ENCODE data around the gene SYNE1. TPM values are rescaled to one million over a fixed set of nuclear protein-coding genes. Genes with fewer than 3 reads are reported as not detected.
"Not testable (repeated sequence)": the region's sequence is repeated elsewhere in the genome, so short reads cannot be mapped to it uniquely, and the experiment has no call there.

The SYNE1 gene
- total RNA-seq, 1 donor from 2014 or later, result 17.4 TPM

DNA sequence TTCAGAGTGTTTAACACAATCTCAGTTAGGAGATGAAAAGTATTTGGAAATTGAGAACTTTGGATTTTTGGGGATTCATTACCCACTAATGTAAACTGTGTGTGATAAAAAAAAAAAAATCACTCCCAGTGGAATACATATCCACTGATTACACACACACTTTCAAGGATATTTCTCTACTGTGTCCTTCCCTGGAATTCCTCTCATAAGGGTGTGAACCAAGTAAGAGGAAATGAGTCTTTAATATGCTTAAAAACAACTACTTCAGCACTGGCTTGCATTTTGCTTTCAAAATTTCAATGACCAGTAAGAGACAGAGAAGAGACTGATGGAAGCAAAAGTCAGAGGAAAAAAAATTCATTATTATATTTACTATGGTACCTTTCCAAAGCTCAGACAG is 36.1 kb upstream of the SYNE1 start:
- DNase-seq (ENCODE audit: low read depth), result no peak
- TF ChIP-seq, protein P1, sequence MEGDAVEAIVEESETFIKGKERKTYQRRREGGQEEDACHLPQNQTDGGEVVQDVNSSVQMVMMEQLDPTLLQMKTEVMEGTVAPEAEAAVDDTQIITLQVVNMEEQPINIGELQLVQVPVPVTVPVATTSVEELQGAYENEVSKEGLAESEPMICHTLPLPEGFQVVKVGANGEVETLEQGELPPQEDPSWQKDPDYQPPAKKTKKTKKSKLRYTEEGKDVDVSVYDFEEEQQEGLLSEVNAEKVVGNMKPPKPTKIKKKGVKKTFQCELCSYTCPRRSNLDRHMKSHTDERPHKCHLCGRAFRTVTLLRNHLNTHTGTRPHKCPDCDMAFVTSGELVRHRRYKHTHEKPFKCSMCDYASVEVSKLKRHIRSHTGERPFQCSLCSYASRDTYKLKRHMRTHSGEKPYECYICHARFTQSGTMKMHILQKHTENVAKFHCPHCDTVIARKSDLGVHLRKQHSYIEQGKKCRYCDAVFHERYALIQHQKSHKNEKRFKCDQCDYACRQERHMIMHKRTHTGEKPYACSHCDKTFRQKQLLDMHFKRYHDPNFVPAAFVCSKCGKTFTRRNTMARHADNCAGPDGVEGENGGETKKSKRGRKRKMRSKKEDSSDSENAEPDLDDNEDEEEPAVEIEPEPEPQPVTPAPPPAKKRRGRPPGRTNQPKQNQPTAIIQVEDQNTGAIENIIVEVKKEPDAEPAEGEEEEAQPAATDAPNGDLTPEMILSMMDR (conservative IDR thresholded peaks at IDR 0.05; ENCODE audit: low read depth, low read length), result no peak

DNA sequence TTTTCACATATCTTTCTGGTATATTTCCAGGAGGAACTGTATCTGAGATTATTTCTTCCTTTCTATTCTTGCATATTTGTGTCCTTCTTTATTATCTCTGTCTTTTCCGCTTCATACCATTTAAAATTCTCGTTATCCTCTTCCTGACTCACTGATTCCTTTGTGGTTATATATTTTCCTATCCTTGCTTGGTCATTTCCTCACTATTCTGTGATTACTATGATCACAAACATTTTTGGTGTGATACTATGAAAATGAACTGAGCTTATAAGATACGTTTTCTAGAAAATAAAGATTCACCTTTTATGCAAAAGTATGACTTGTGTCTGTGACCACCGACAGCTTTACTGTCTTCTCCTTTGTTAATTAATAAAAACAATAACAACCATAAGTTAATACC is 34.0 kb upstream of the SYNE1 start:
- DNase-seq (ENCODE audit: low read depth), result no peak
- H3K4me3 ChIP-seq (ENCODE audit: low read depth, low read length), result no peak overlapping the region
- TF ChIP-seq, protein P1 (conservative IDR thresholded peaks at IDR 0.05; ENCODE audit: low read depth, low read length), result no peak

More for the DNA sequence above, 36.1 kb upstream of the SYNE1 start:
- H3K4me3 ChIP-seq (ENCODE audit: low read depth, low read length), result no peak overlapping the region

DNA sequence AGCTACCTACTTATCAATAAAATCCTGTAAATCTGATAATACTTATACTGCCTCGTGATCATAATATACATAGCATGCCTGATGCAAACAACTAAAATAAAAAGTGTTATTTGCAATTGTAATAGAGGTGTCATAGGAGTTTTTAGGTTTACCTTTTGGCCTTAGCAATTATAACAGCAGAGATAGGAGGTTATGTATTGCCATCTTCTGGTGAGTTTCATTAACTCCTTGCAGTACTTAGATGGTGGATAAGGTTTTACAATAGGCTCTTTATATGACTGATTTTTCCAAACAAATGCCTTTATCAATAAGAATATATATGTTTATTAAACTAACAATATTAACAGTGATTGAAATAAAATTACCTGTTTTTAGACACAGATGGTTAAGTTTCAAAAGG is 32.7 kb upstream of the SYNE1 start:
- TF ChIP-seq, protein P1 (conservative IDR thresholded peaks at IDR 0.05; ENCODE audit: low read depth, low read length), result peak; percentile 56
- peak; percentile 4 for DNase-seq (ENCODE audit: low read depth)
- H3K4me3 ChIP-seq (ENCODE audit: low read depth, low read length), result no peak overlapping the region

DNA sequence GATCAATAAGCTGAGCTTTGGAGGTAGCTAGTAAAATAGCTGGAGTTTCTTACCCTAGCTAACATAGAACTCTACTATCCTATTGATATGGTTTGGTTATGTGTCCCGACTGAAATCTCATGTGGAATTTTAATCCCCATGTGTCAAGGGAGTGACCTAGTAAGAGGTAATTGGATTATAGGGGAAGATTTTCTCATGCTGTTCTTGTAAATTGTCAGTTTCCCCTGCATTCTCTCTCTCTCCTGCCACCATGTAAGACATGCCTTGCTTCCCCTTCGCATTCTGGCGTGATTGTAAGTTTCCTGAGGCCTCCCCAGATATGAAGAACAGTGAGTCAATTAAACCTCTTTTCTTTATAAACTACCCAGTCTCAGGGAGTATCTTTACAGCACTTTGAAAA is 24.6 kb upstream of the SYNE1 start:
- no peak for DNase-seq (ENCODE audit: low read depth)
- TF ChIP-seq, protein P1 (conservative IDR thresholded peaks at IDR 0.05; ENCODE audit: low read depth, low read length), result no peak
- no peak overlapping the region for H3K4me3 ChIP-seq (ENCODE audit: low read depth, low read length)

DNA sequence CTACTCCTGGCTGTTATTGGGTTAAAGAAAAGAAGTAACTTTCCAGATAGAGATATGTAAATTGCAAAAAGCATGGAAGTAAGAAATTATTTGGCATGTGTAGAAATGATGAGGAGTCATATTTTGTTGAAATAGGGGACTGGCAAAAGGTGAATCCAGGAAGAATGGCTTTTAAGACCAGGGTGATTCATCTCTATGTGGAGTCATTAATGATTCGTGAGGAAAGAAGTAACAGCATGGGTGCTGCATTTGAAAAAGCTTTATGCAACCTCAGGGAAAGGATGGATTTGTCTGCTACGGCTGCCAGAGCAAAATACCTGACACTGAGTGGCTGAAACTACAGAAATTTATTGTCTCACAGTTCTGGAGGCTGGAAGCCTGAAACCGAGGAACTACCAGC is 14.8 kb upstream of the SYNE1 start:
- DNase-seq (ENCODE audit: low read depth), result no peak
- H3K4me3 ChIP-seq (ENCODE audit: low read depth, low read length), result no peak overlapping the region
- TF ChIP-seq, protein P1 (conservative IDR thresholded peaks at IDR 0.05; ENCODE audit: low read depth, low read length), result no peak

DNA sequence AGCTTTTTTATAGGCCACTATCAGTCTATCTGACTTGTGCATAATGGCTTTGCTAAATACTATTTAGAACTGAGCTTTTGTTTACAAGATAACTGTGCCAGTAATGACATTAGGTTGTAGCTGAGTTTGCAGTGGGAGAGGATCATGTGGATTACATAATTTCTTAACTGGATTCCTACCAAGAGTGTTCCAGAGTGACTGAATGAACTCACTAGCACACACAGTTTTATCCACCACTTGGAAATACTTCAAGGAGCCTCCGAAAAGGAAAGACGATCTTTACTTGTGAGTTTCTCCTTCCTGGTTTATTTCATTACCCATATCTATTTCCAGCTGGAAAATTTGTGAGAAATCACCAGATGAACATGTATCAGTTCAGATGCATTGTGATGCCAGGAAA is 10.9 kb upstream of the SYNE1 start:
- TF ChIP-seq, protein P1 (conservative IDR thresholded peaks at IDR 0.05; ENCODE audit: low read depth, low read length), result no peak
- no peak for DNase-seq (ENCODE audit: low read depth)

DNA sequence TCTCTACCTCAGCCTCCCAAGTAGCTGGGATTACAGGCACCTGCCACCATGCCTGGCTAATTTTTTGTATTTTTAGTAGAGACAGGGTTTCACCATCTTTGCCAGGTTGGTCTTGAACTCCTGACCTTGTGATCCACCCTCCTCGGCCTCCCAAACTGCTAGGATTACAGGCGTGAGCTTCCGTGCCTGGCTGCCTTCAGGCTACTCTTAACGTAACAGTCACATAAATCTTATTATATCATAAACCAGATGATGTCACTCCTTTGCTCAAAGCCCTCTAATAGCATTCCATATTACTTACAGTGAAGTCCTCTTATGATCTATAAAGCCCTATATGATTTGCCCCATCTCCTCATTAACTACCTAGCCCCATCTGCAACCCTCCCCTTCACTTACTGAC is 9.6 kb upstream of the SYNE1 start:
- not testable (repeated sequence) for DNase-seq (ENCODE audit: low read depth); H3K4me3 ChIP-seq (ENCODE audit: low read depth, low read length)

More for the DNA sequence above, 10.9 kb upstream of the SYNE1 start:
- no peak overlapping the region for H3K4me3 ChIP-seq (ENCODE audit: low read depth, low read length)

Measured in epithelial cell of proximal tubule (primary cell).